Fibroblast of lung (primary cell): ENCODE data around the gene EFCAB5.

Experiments used
- EZH2 ChIP-seq: IDR thresholded peaks from 2 replicates; pipeline ENCODE4 v1.5.1; 2012; ENCODE audit warnings: low read length, control low read depth, mild to moderate bottlenecking; ENCODE audit errors: missing control alignments
- TF ChIP-seq, protein P1 (sequence below), 2 donors: IDR thresholded peaks in 1 of 2; conservative IDR thresholded peaks in 1 of 2; 1 replicate in 1 of 2; 2 replicates in 1 of 2; pipeline ENCODE4 v1.5.1; 2011 to 2012; ENCODE audit warnings: low read length in 2 of 2, control low read depth in 1 of 2, inconsistent platforms in 1 of 2, low read depth in 1 of 2, mild to moderate bottlenecking in 1 of 2

DNA sequence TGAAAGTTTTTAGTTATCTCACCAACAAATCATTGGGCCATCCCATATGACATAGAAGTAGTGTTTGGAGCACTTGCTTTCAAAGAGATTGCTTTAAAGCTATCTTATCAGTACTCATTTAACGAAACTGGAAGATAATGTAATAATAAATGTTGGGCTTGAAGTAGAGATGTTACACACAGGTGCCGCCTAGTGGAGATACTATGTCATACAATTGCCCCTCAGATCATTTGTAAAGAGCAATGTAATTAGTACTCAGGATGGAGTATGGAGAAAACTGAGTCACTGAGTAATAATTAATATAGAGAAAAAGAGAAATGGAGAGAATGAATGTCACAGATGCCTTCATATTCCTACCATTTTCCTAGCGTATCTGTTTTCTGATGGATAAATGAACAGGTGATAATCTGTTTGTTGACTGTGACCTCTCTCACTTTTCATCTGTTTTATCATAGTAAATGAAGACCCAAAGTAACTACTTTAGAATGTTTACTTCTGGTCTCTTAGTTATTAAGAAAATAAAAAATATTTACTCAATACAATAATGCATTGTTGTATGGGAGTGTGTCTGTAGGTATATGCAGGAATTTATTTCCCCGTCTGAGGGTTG is 80.4 kb downstream of the EFCAB5 start:
- TF ChIP-seq, protein P1, sequence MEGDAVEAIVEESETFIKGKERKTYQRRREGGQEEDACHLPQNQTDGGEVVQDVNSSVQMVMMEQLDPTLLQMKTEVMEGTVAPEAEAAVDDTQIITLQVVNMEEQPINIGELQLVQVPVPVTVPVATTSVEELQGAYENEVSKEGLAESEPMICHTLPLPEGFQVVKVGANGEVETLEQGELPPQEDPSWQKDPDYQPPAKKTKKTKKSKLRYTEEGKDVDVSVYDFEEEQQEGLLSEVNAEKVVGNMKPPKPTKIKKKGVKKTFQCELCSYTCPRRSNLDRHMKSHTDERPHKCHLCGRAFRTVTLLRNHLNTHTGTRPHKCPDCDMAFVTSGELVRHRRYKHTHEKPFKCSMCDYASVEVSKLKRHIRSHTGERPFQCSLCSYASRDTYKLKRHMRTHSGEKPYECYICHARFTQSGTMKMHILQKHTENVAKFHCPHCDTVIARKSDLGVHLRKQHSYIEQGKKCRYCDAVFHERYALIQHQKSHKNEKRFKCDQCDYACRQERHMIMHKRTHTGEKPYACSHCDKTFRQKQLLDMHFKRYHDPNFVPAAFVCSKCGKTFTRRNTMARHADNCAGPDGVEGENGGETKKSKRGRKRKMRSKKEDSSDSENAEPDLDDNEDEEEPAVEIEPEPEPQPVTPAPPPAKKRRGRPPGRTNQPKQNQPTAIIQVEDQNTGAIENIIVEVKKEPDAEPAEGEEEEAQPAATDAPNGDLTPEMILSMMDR (conservative IDR thresholded peaks at IDR 0.05 in 1 of 2, IDR thresholded peaks at IDR 0.05 in 1 of 2; ENCODE audit: low read depth in 1 of 2, low read length in 2 of 2): peak; percentile 77 to 87
- TF ChIP-seq EZH2: no peak
